ENCODE data around the gene TDRD12.
"Not testable (repeated sequence)": the region's sequence is repeated elsewhere in the genome, so short reads cannot be mapped to it uniquely, and the experiment has no call there.

- not testable (repeated sequence) for TF ChIP-seq CTCF (IDR thresholded peaks at IDR 0.05); POLR2A (IDR thresholded peaks at IDR 0.05); POLR2AphosphoS5 (IDR thresholded peaks at IDR 0.05; ENCODE audit: insufficient read depth in 1 of 2, low read depth in 1 of 2)
These were observed 26.2 kb downstream of the TDRD12 start for GRCh38 chr19:32745594-32746251.
